Uterus (tissue), 2 donors: ENCODE measurements around the gene RRBP1.

Experiments
- POLR2A ChIP-seq, 2 donors: fragments of 450-650 bp; IDR thresholded peaks; one replicate each; pipeline ENCODE4 v1.6.1; 2016; ENCODE audit warnings: antibody characterized with exemption in 2 of 2, mild to moderate bottlenecking in 1 of 2, moderate library complexity in 1 of 2
- TF ChIP-seq, protein P1 (sequence below), 4 experiments: fragments of 200-600 bp in 2 of 4; fragments of 450-650 bp in 2 of 4; sonication (generic) in 2 of 4; IDR thresholded peaks; one replicate each; pipeline ENCODE4 v1.5.1; 2016 to 2019; ENCODE audit warnings: antibody characterized with exemption in 4 of 4, mild to moderate bottlenecking in 2 of 4, moderate library complexity in 1 of 4

DNA sequence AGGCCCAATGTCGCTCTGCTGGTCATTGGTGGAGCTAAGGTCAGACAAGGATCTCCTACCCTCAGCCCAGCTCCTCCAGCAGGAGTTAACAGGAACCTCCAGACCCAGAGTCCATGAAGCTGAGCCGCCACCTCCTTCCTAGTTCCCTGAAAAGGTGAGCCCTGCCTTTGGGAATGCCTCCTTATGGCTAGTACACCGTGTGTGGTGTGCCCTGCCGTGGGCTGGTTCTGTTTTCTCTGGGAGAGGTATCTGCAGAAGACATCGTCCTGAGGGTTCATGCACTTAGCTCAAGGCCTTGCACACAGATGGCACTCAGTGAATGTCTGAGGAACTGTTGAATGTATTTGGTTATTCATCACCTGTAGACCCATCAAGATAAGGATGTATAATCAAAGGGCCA is 33.0 kb upstream of the RRBP1 start:
- TF ChIP-seq, protein P1, sequence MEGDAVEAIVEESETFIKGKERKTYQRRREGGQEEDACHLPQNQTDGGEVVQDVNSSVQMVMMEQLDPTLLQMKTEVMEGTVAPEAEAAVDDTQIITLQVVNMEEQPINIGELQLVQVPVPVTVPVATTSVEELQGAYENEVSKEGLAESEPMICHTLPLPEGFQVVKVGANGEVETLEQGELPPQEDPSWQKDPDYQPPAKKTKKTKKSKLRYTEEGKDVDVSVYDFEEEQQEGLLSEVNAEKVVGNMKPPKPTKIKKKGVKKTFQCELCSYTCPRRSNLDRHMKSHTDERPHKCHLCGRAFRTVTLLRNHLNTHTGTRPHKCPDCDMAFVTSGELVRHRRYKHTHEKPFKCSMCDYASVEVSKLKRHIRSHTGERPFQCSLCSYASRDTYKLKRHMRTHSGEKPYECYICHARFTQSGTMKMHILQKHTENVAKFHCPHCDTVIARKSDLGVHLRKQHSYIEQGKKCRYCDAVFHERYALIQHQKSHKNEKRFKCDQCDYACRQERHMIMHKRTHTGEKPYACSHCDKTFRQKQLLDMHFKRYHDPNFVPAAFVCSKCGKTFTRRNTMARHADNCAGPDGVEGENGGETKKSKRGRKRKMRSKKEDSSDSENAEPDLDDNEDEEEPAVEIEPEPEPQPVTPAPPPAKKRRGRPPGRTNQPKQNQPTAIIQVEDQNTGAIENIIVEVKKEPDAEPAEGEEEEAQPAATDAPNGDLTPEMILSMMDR (IDR thresholded peaks at IDR 0.05), result no peak
- TF ChIP-seq POLR2A (IDR thresholded peaks at IDR 0.05), result no peak
